ENCODE data around the gene DNAJB6.
A peak's percentile ranks its signal among the peaks of the same experiment; 100 is the strongest.

The DNAJB6 gene

GRCh38 chr7:157432957-157433576, 96.3 kb downstream of the DNAJB6 start:
- H3K4me3 ChIP-seq (ENCODE audit: low read depth, low read length) = no peak overlapping the region
- no peak for DNase-seq (ENCODE audit: low read depth)
- in situ Hi-C loops (cut with HindIII; ENCODE audit: low sequenced_read_pairs) = no loop called here
- TF ChIP-seq CTCF (IDR thresholded peaks at IDR 0.05; ENCODE audit: low read depth, low read length, missing control alignments) = peak; percentile 64

- no peak overlapping the region for H3K4me3 ChIP-seq (ENCODE audit: low read depth, low read length)
- in situ Hi-C loops (cut with HindIII; ENCODE audit: low sequenced_read_pairs) = no loop called here
- DNase-seq (ENCODE audit: low read depth) = no peak
- TF ChIP-seq CTCF (IDR thresholded peaks at IDR 0.05; ENCODE audit: low read depth, low read length, missing control alignments) = no peak
Observed at GRCh38 chr7:157433628-157434027, 96.8 kb downstream of the DNAJB6 start.

- H3K4me3 ChIP-seq (ENCODE audit: low read depth, low read length) = no peak overlapping the region
- no peak for DNase-seq (ENCODE audit: low read depth)
- in situ Hi-C loops (cut with HindIII; ENCODE audit: low sequenced_read_pairs) = no loop called here
- no peak for TF ChIP-seq CTCF (IDR thresholded peaks at IDR 0.05; ENCODE audit: low read depth, low read length, missing control alignments)
Observed at GRCh38 chr7:157434231-157434630, 97.4 kb downstream of the DNAJB6 start.

GRCh38 chr7:157434701-157435100, 97.9 kb downstream of the DNAJB6 start:
- no peak for DNase-seq (ENCODE audit: low read depth)
- no peak overlapping the region for H3K4me3 ChIP-seq (ENCODE audit: low read depth, low read length)
- in situ Hi-C loops (cut with HindIII; ENCODE audit: low sequenced_read_pairs) = no loop called here
- TF ChIP-seq CTCF (IDR thresholded peaks at IDR 0.05; ENCODE audit: low read depth, low read length, missing control alignments) = no peak

- in situ Hi-C loops (cut with HindIII; ENCODE audit: low sequenced_read_pairs) = no loop called here
- H3K4me3 ChIP-seq (ENCODE audit: low read depth, low read length) = no peak overlapping the region
- no peak for DNase-seq (ENCODE audit: low read depth)
- no peak for TF ChIP-seq CTCF (IDR thresholded peaks at IDR 0.05; ENCODE audit: low read depth, low read length, missing control alignments)
Observed at GRCh38 chr7:157436076-157436475, 99.3 kb downstream of the DNAJB6 start.

- no peak overlapping the region for H3K4me3 ChIP-seq (ENCODE audit: low read depth, low read length)
- no peak for TF ChIP-seq CTCF (IDR thresholded peaks at IDR 0.05; ENCODE audit: low read depth, low read length, missing control alignments)
- no peak for DNase-seq (ENCODE audit: low read depth)
- in situ Hi-C loops (cut with HindIII; ENCODE audit: low sequenced_read_pairs) = no loop called here
Observed at GRCh38 chr7:157436763-157437480, 100.1 kb downstream of the DNAJB6 start.
